ENCODE data around the gene OR5J2.
"Not testable (repeated sequence)": the region's sequence is repeated elsewhere in the genome, so short reads cannot be mapped to it uniquely, and the experiment has no call there.

OR5J2 gene

GRCh38 chr11:56176318-56176717 is at the start of gene OR5J2:
OR5J2 (plus strand) TSS chr11:56176618; CDS start chr11:56176618, 0 bp downstream.
- DNase-seq = no peak

DNA sequence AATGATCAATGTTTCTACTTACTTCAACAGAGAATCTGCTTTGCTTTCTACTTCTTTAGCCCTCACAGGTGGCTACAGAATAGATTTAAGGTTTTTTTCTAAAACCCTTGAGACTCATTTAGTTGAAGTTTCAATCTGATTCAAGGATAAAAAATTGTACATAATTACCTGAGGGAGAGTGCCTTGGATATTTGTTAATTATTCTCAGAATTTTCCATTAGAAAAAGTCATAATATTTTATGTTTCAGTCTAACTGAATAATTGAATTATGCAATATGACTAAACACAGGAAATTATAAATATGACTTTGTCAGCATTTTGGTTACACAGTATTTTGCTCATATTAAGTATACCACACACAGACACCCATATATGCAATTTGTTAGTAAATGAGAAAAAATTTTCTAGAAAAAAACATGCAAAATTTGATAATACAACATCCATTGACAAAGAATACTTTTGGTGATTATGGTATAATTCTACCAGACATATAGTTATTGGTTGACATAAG is 36.2 kb upstream of the OR5J2 start, which contains the start of gene OR8J3:
TSS of gene OR8J3 (minus strand) at position 51 of the 511 bp plus-strand sequence. CDS start 2,483 bp downstream, outside the sequence.
- DNase-seq = no peak

- DNase-seq = not testable (repeated sequence)
Measured at GRCh38 chr11:56143681-56144080, 32.7 kb upstream of the OR5J2 start.

- no peak for DNase-seq
Measured at GRCh38 chr11:56151376-56151775, 25.0 kb upstream of the OR5J2 start.

DNA sequence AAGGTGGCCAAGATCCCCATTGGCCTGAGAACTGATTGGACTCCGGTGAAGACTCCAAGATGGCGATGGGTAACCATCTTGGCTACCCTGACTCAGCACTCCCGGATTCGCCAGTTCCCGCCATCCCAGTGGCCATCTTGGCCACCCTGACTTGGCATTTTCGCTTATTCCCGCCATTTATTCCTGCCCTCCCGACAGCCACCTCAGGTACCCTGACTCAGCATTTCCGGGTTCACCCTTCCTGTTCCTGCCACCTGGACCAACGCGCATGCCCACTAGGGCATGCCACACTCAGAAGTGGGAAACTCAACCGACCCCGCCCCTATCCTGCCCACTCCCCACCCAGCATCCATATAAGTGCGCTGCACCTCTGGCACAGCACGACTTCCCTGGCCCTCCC is 24.1 kb upstream of the OR5J2 start:
- DNase-seq = no peak

- no peak for DNase-seq
Measured at GRCh38 chr11:56160217-56160616, 16.2 kb upstream of the OR5J2 start, which contains the start of gene OR8K5. OR8K5 (minus strand) TSS chr11:56160317; CDS start chr11:56160317, 0 bp downstream.

- DNase-seq = no peak
Measured at GRCh38 chr11:56163804-56164203, 12.6 kb upstream of the OR5J2 start.

- DNase-seq = no peak
Measured at GRCh38 chr11:56172256-56172830, 4.1 kb upstream of the OR5J2 start.

DNA sequence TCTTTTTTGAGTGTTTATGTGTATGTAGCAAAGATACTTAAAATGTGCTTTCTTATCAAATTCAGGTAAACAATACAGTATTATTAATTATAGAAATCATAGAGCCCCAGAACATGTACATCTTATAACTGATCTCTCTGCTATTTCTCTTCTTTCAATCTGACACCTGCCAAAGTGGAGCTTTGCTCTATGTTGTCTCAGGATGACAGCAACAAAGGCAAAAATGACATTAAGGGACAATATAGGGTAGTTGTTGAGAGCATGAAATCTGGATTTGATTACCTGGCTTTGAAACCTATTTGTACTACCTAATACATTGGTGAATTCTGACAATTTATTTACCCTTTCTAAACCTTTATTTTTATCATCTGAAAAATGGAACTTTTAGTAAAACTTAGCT is 7.0 kb downstream of the OR5J2 start:
- no peak for DNase-seq

DNA sequence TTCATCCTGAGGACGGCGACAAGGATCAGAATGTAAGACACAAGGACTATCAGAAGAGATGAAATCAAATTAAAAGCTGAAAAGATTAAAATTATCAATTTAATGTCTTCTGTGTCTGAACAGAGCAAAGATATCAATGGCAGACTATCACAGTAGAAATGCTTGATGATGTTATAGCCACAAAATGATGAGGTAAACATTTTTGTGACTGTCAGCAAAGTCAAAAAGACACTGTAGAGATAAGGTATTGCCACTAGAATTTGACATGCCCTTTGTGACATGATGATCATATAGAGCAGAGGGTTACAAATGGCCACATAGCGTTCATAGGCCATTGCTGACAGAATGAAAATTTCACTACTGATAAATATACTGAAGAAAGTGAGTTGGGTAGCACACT is 12.2 kb downstream of the OR5J2 start:
- DNase-seq = no peak

- no peak for DNase-seq
Measured at GRCh38 chr11:56196705-56197104, 20.3 kb downstream of the OR5J2 start.

DNA sequence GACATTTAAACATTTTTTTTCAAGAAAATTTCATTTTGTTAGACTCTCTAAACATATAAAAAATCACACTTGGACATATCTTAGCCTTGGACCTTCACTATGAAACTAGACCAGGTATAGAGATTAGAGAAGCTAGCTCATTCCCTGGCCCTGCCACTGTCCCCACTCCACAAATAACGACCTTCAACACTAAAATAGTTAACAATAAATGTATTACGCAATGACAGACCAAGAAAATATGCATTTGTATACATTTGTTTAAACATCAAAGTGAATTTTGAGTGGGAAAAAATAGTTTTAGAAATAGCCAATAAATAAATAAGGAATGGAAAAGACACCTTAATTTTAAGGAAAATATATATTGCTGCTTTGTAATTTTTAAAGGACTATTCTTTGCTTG is 20.9 kb downstream of the OR5J2 start:
- DNase-seq = no peak

GRCh38 chr11:56207790-56208189 is 31.4 kb downstream of the OR5J2 start:
- DNase-seq = no peak

DNA sequence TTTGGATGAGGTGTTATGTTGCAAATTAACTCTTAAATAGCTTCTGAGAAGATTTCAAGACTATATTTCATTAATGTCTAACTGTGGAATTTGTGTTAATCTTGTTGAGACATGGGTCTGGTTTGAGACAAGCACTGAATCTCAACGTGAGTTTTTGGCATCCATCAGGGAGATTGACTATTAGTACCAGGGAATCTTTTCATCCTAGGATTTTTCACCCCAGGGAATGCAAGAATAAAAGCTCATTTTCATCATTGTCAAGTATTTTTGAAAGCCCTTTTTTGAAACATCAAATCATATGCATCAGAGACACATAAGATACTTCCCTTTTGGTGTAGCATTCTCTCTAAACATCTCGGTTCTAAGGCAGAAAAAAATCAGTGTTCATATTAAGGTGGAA is 38.1 kb downstream of the OR5J2 start:
- DNase-seq = no peak

DNA sequence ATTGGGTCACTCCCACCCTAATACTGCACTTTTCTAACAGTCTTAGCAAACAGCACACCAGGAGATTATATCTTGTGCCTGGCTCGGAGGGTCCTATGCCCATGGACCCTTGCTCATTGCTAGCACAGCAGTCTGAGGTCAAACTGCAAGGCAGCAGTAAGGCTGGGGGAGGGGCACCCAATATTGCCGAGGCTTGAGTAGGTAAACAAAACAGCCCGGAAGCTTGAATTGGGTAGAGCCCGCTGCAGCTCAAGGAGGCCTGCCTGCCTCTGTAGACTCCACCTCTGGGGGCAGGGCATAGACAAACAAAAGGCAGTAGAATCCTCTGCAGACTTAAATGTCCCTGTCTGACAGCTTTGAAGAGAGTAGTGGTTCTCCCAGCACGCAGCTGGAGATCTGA is 43.3 kb downstream of the OR5J2 start:
- not testable (repeated sequence) for DNase-seq

Measured in activated T-cell treated with anti-CD3 and anti-CD28 coated beads, Interleukin-2, amount 50 U/mL, for 48 hours (primary cell).